GM21786 (cell line): ENCODE data around the gene GXYLT1.
A peak's percentile ranks its signal among the peaks of the same experiment; 100 is the strongest.
"Not testable (repeated sequence)": the region's sequence is repeated elsewhere in the genome, so short reads cannot be mapped to it uniquely, and the experiment has no call there.

Experiments used
- ATAC-seq: cut with Tn5 transposase; IDR thresholded peaks from one replicate; pipeline ENCODE4 v1.9.1; 2021; ENCODE audit not compliant: unreplicated experiment

GXYLT1 gene

DNA sequence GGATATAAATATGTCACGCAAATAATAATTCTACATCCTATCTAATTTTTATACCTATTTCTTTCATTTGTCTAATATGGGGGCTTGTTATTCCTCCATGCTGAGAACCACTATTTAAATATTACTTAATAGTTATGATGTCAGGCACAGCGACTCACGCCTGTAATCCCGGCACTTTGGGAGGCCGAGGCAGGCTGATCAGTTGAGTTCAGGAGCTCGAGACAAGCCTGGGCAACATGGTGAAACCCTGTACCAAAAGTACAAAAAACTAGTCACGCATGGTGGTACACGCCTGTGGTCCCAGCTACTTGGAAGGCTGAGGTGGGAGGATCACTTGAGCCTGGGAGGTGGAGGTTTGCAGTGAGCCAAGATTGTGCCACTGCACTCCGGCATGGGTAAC is 45.2 kb downstream of the GXYLT1 start:
- no peak for ATAC-seq

- peak; percentile 98 for ATAC-seq
These were observed 46.7 kb downstream of the GXYLT1 start for GRCh38 chr12:42097971-42098370.

DNA sequence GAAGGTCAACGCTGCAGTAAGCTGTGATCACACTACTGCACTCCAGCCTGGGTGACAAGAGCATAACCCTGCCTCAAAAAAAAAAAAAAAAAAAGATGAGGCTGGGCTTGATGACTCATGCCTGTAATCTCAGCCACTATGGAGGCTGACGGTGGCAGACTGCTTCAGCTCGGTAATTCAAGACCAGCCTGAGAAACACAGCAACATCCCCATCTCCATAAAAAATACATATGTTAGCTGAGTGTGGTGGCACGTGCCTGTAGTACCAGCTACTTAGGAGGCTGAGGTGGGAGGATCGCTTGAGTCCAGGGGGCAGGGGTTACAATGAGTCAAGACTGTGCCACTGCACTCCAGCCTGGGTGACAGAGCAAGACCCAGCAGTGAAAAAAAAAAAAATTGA is 50.4 kb downstream of the GXYLT1 start:
- ATAC-seq: no peak

- no peak for ATAC-seq
These were observed 52.9 kb downstream of the GXYLT1 start for GRCh38 chr12:42091769-42092168.

DNA sequence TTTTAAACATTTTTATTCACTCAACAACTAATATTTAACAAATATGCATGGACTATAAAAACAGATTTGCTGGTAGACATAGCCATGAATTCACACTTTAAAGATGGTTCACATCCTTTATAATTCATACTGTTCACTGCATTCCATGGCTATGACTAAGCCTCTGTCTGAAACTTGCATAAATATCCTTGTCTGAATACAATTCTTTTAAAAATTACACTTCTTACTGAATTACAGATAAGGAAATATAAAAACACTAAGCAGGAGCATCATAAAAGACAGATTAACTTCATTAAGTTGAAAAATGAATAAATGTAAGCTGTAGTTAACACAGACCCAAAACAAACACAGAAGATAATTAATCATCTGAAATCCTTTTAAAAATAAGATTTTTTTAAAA is 53.8 kb downstream of the GXYLT1 start:
- ATAC-seq: no peak

DNA sequence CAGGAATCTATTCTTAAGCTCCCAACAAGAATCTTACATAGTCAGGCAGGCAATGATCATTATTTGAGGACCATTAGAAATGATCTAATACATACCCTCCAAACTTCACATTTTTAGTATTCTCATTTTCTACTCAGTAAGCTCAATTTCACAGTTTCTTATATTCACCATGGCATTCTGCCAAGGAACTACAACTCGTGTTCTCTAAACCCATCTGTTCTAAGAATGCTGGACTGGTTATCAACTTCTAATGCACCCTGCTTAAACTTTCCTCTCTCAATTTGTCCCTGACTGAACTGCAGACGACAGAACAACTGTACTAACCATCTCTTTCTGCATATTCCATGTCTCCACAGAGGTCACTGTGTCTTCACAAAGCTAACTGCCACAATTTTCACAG is 58.6 kb downstream of the GXYLT1 start:
- no peak for ATAC-seq

- ATAC-seq: no peak
These were observed 59.1 kb downstream of the GXYLT1 start for GRCh38 chr12:42085594-42085993.

- ATAC-seq: no peak
These were observed 60.2 kb downstream of the GXYLT1 start for GRCh38 chr12:42084522-42084921.

- ATAC-seq: no peak
These were observed 67.7 kb downstream of the GXYLT1 start for GRCh38 chr12:42076976-42077375.

- ATAC-seq: no peak
These were observed 74.6 kb downstream of the GXYLT1 start for GRCh38 chr12:42070036-42070435.

GRCh38 chr12:42059127-42059526 is 85.5 kb downstream of the GXYLT1 start:
- no peak for ATAC-seq

- ATAC-seq: peak; percentile 92
These were observed 88.5 kb downstream of the GXYLT1 start for GRCh38 chr12:42056130-42056529.

DNA sequence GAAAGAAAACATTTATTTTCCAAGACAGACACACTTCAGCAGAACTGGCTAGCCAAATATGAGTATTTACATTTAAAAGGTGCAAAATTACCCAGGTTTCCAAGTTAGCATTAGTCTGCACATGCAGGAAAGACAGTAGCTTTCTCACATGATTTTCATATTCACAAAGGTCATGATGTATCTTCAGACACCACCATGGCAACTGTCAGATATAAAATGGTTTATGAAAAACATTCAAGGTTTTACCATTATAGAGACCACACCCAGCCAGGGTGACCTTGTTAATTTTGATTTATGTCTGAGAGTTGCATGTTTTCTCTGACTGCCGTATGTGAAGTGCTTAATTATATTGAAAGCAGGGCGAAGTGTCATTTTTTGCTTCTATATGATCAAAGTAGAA is 91.2 kb downstream of the GXYLT1 start:
- ATAC-seq: no peak

DNA sequence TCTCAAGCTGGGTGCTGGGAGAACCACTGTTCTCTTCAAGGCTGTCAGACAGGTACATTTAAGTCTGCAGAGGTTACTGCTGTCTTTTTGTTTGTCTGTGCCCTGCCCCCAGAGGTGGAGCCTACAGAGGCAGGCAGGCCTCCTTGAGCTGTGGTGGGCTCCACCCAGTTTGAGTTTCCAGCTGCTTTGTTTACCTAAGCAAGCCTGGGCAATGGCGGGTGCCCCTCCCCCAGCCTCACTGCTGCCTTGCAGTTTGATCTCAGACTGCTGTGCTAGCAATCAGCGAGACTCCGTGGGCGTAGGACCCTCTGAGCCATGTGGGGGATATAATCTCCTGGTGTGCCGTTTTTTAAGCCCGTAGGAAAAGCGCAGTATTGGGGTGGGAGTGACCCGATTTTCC is 95.7 kb downstream of the GXYLT1 start:
- ATAC-seq: not testable (repeated sequence)

DNA sequence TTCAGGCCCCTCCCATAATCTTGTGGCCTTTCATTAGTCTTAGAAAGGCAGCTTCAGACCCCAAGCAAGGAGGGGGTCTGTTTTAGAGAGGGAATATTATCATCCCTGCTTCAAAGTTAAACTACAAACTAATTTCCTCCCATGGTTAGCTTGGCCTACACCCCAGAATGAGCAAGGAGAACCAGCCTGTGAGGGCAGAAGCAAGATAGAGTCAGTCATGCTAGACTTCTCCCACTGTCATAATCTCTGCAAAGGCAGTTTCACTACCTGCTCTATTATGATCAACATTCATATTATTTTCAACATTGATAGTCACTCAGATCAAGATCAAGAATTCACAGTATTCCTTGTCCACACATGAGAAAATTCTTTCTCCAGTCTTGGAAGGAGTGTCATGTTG is 105.1 kb downstream of the GXYLT1 start:
- ATAC-seq: no peak

DNA sequence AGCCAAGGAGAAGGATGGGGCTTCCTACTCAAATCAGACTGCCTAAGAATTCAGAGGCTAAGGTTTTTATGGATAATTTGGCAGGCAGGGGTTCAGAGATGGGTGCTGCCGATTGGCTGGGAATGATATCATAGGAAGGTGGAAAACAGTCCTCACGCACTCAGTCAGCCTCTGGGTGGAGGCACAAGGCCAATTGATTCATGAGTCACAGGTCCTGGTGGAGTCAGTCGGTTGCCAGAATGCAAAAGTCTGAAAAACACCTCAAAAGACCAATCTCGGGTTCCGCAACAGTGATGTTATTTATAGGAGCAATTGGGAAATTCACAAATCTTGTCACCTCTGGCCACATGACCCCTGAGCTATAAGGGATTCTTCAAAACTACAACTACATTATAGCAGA is 105.5 kb downstream of the GXYLT1 start:
- no peak for ATAC-seq

- no peak for ATAC-seq
These were observed 112.7 kb downstream of the GXYLT1 start for GRCh38 chr12:42031847-42032564.
